ENCODE results near the gene GPR82.

GRCh38 chrX:41732260-41732659 is 8.3 kb downstream of the GPR82 start:
- TF ChIP-seq POLR2A (IDR thresholded peaks at IDR 0.05) = no peak
- TF ChIP-seq, protein P1, sequence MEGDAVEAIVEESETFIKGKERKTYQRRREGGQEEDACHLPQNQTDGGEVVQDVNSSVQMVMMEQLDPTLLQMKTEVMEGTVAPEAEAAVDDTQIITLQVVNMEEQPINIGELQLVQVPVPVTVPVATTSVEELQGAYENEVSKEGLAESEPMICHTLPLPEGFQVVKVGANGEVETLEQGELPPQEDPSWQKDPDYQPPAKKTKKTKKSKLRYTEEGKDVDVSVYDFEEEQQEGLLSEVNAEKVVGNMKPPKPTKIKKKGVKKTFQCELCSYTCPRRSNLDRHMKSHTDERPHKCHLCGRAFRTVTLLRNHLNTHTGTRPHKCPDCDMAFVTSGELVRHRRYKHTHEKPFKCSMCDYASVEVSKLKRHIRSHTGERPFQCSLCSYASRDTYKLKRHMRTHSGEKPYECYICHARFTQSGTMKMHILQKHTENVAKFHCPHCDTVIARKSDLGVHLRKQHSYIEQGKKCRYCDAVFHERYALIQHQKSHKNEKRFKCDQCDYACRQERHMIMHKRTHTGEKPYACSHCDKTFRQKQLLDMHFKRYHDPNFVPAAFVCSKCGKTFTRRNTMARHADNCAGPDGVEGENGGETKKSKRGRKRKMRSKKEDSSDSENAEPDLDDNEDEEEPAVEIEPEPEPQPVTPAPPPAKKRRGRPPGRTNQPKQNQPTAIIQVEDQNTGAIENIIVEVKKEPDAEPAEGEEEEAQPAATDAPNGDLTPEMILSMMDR (IDR thresholded peaks at IDR 0.05) = no peak

Data from Peyer's patch (tissue), 4 donors.